Liver (tissue), 9 donors: Measurements from ENCODE around the gene NDUFAF2. TPM values are rescaled to one million over a fixed set of nuclear protein-coding genes. Genes with fewer than 3 reads are reported as not detected.
"Not testable (repeated sequence)": the region's sequence is repeated elsewhere in the genome, so short reads cannot be mapped to it uniquely, and the experiment has no call there.

Source experiments
- DNase-seq: peaks from one replicate; pipeline ENCODE4 v3.0.0-alpha.2; 2017; ENCODE audit warnings: low spot score
- H3K27ac ChIP-seq, 2 donors: one replicate each; pipeline ENCODE4 v1.7.0; 2013; ENCODE audit warnings: inconsistent platforms in 2 of 2, low read length in 2 of 2, control low read depth in 1 of 2, low read depth in 1 of 2, mild to moderate bottlenecking in 1 of 2
- H3K27me3 ChIP-seq, 4 donors: one replicate each; pipeline versions ENCODE4 v1.6.1 to v1.7.0; 2013; ENCODE audit warnings: low read length in 3 of 4, inconsistent platforms in 1 of 4, mild to moderate bottlenecking in 1 of 4, moderate library complexity in 1 of 4; ENCODE audit not compliant: control insufficient read depth in 4 of 4, insufficient read depth in 4 of 4
- H3K36me3 ChIP-seq, 4 donors: one replicate each; pipeline versions ENCODE4 v1.6.1 to v1.7.0; 2013; ENCODE audit warnings: low read length in 3 of 4, mild to moderate bottlenecking in 3 of 4, low read depth in 1 of 4, moderate library complexity in 1 of 4; ENCODE audit not compliant: control insufficient read depth in 4 of 4, insufficient read depth in 3 of 4
- H3K4me1 ChIP-seq, 4 donors: one replicate each; pipeline versions ENCODE4 v1.6.1 to v1.7.0; 2013; ENCODE audit warnings: low read length in 3 of 4, mild to moderate bottlenecking in 3 of 4, moderate library complexity in 1 of 4; ENCODE audit not compliant: control insufficient read depth in 4 of 4, insufficient read depth in 4 of 4
- H3K4me3 ChIP-seq, 3 donors: one replicate each; pipeline versions ENCODE4 v1.6.1 to v1.7.0; 2013; ENCODE audit warnings: low read length in 3 of 3, control low read depth in 1 of 3, low read depth in 1 of 3, mild to moderate bottlenecking in 1 of 3
- H3K9ac ChIP-seq, 2 donors: one replicate each; pipeline ENCODE4 v1.7.0; 2013; ENCODE audit warnings: low read length in 2 of 2, mild to moderate bottlenecking in 2 of 2, moderate library complexity in 2 of 2, control low read depth in 1 of 2, low read depth in 1 of 2
- H3K9me3 ChIP-seq, 4 donors: one replicate each; pipeline versions ENCODE4 v1.6.1 to v1.7.0; 2013; ENCODE audit warnings: low read length in 3 of 4; ENCODE audit not compliant: control insufficient read depth in 4 of 4
- CTCF ChIP-seq: fragments of 150-350 bp; IDR thresholded peaks from 2 replicates; pipeline ENCODE4 v1.5.1; 2017; ENCODE audit warnings: improper control_type of control experiment, low read depth, low read length; ENCODE audit not compliant: missing input control
- EGR1 ChIP-seq, 2 donors: IDR thresholded peaks; 2 replicates each; pipeline ENCODE4 v1.6.1; 2016 to 2018; ENCODE audit warnings: antibody characterized with exemption in 2 of 2, low read depth in 2 of 2
- FOXA1 ChIP-seq: IDR thresholded peaks from 2 replicates; pipeline ENCODE4 v1.6.1; 2016; ENCODE audit warnings: antibody characterized with exemption
- GABPA ChIP-seq, 2 donors: IDR thresholded peaks in 1 of 2; conservative IDR thresholded peaks in 1 of 2; 2 replicates each; pipeline ENCODE4 v1.6.1; 2016; ENCODE audit warnings: antibody characterized with exemption in 2 of 2, mild to moderate bottlenecking in 1 of 2, moderate library complexity in 1 of 2
- HNF4A ChIP-seq, 2 donors: conservative IDR thresholded peaks; 2 replicates each; pipeline ENCODE4 v1.6.1; 2016; ENCODE audit warnings: antibody characterized with exemption in 2 of 2, mild to moderate bottlenecking in 2 of 2
- HNF4G ChIP-seq: IDR thresholded peaks from 2 replicates; pipeline ENCODE4 v1.6.1; 2016; ENCODE audit warnings: antibody characterized with exemption
- MAX ChIP-seq: IDR thresholded peaks from 2 replicates; pipeline ENCODE4 v1.6.1; 2016; ENCODE audit warnings: antibody characterized with exemption
- RAD21 ChIP-seq, 2 donors: IDR thresholded peaks; 2 replicates each; pipeline ENCODE4 v1.6.1; 2016; ENCODE audit warnings: antibody characterized with exemption in 2 of 2, mild to moderate bottlenecking in 2 of 2
- REST ChIP-seq: IDR thresholded peaks from 2 replicates; pipeline ENCODE4 v1.6.1; 2016; ENCODE audit warnings: antibody characterized with exemption, mild to moderate bottlenecking
- RXRA ChIP-seq, 2 donors: IDR thresholded peaks; 2 replicates each; pipeline ENCODE4 v1.6.1; 2017 to 2018; ENCODE audit warnings: antibody characterized with exemption in 2 of 2, mild to moderate bottlenecking in 1 of 2
- TAF1 ChIP-seq: conservative IDR thresholded peaks from 2 replicates; pipeline ENCODE4 v1.6.1; 2016; ENCODE audit warnings: antibody characterized with exemption, mild to moderate bottlenecking
- YY1 ChIP-seq: IDR thresholded peaks from 2 replicates; pipeline ENCODE4 v1.6.1; 2016; ENCODE audit warnings: antibody characterized with exemption, mild to moderate bottlenecking
- WGBS: extraction: QIAGEN DNeasy Blood & Tissue Kit; methylation state at CpG from one replicate; pipeline ENCODE4 v1.1.7; 2013; 5-methylcytosine and 5-hydroxymethylcytosine counted together
- polyA plus RNA-seq, 2 donors: library from polyadenylated mRNA; stranded (reverse) in 1 of 2; unstranded in 1 of 2; fragments of 200-250 nt in 1 of 2; fragments of >200 nt in 1 of 2; fragmentation: Nextera tagmentation in 1 of 2; extraction: Ambion mirVana in 1 of 2; gene quantifications; one replicate each; pipeline versions ENCODE4 v1.2.1 to v1.2.3, GENCODE V29; 2013 to 2015
- total RNA-seq, 2 donors: library from RNA; depleted of rRNA; stranded (reverse); fragments of >200 nt; gene quantifications; one replicate each; pipeline ENCODE4 v1.2.3, GENCODE V29; 2014
- TF ChIP-seq, protein P1 (sequence below): IDR thresholded peaks from 2 replicates; pipeline ENCODE4 v1.6.1; 2016; ENCODE audit warnings: antibody characterized with exemption
- TF ChIP-seq, protein P2 (sequence below): IDR thresholded peaks from 2 replicates; pipeline ENCODE4 v1.6.1; 2016; ENCODE audit warnings: antibody characterized with exemption
- donor health status: healthy.
- donor health status: healthy.
- donor health status: healthy.
- donor health status: healthy.
- donor health status: healthy.

The NDUFAF2 gene
- total and polyA plus RNA-seq, 4 donors = 4.3 to 21.3 (median 12.5) TPM

GRCh38 chr5:61186634-61187033 is 241.6 kb downstream of the NDUFAF2 start:
- Histone ChIP-seq H3K4me1 (no peaks in the 10 kb centered on the region), H3K27me3 (no peaks in the 10 kb centered on the region), H3K36me3 (no peaks in the 10 kb centered on the region), H3K27ac (no peak overlapping the region), H3K9me3 (no peaks in the 10 kb centered on the region), H3K9ac (no peak overlapping the region), H3K4me3 (no peak overlapping the region)
- no peak for DNase-seq
- 86% methylated on average over 2 of the region's 2 CpGs for WGBS
- no peak for TF ChIP-seq FOXA1
- TF ChIP-seq TAF1 = no peak
- no peak for TF ChIP-seq RXRA (IDR thresholded peaks at IDR 0.05)
- no peak for TF ChIP-seq RAD21 (IDR thresholded peaks at IDR 0.05)
- TF ChIP-seq EGR1 (IDR thresholded peaks at IDR 0.05; ENCODE audit: low read depth in 2 of 2) = no peak
- TF ChIP-seq GABPA (IDR thresholded peaks at IDR 0.05 in 1 of 2, conservative IDR thresholded peaks at IDR 0.05 in 1 of 2) = no peak
- TF ChIP-seq, protein P1, sequence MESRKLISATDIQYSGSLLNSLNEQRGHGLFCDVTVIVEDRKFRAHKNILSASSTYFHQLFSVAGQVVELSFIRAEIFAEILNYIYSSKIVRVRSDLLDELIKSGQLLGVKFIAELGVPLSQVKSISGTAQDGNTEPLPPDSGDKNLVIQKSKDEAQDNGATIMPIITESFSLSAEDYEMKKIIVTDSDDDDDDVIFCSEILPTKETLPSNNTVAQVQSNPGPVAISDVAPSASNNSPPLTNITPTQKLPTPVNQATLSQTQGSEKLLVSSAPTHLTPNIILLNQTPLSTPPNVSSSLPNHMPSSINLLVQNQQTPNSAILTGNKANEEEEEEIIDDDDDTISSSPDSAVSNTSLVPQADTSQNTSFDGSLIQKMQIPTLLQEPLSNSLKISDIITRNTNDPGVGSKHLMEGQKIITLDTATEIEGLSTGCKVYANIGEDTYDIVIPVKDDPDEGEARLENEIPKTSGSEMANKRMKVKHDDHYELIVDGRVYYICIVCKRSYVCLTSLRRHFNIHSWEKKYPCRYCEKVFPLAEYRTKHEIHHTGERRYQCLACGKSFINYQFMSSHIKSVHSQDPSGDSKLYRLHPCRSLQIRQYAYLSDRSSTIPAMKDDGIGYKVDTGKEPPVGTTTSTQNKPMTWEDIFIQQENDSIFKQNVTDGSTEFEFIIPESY = no peak
- no peak for TF ChIP-seq REST
- no peak for TF ChIP-seq YY1
- TF ChIP-seq HNF4G = no peak
- TF ChIP-seq HNF4A (conservative IDR thresholded peaks at IDR 0.05) = no peak
- TF ChIP-seq MAX = no peak
- no peak for TF ChIP-seq CTCF
- TF ChIP-seq, protein P2, sequence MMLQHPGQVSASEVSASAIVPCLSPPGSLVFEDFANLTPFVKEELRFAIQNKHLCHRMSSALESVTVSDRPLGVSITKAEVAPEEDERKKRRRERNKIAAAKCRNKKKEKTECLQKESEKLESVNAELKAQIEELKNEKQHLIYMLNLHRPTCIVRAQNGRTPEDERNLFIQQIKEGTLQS = no peak

DNA sequence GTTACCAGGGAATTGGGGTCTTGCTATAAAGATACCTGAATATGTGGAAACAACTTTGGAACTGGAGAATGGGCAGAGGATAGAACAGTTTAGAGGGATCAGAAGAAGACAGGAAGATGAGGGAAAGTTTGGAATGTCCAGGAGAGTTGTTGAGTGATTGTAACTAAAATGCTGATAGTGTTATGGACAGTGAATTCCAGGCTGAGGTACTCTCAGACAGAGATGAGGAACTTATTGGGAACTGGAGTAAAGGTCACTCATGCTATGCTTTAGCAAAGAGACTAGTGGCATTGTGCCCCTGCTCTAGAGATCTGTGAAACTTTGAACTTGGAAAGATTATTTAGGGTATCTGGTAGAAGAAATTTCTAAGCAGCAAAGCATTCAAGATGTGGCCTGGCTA is 242.3 kb downstream of the NDUFAF2 start:
- H3K4me1 ChIP-seq, DNase-seq, H3K4me3 ChIP-seq, H3K27ac ChIP-seq, H3K27me3 ChIP-seq, H3K9me3 ChIP-seq, H3K36me3 ChIP-seq, H3K9ac ChIP-seq: not testable (repeated sequence)

- not testable (repeated sequence) for H3K4me1 ChIP-seq, H3K9me3 ChIP-seq, H3K27ac ChIP-seq, DNase-seq, H3K36me3 ChIP-seq, H3K27me3 ChIP-seq, H3K4me3 ChIP-seq, H3K9ac ChIP-seq
- 93% methylated on average over 2 of the region's 2 CpGs for WGBS
Measured at GRCh38 chr5:61187826-61188225, 242.8 kb downstream of the NDUFAF2 start.
